Measurements from ENCODE around the gene TMEM17. TPM values are rescaled to one million over a fixed set of nuclear protein-coding genes. Genes with fewer than 3 reads are reported as not detected.

The TMEM17 gene
- total and polyA plus RNA-seq, 2 of the 13 experiments (the other 11 are each of a cell fraction or from before 2014, with no cell fraction given): 0.22 to 0.50 TPM

- 0 out of 2 replicates have a peak, but pooled peaks have one; percentile 35 for TF ChIP-seq MLXIP (CRISPR knock-in tag; IDR thresholded peaks at IDR 0.05; ENCODE audit: borderline replicate concordance)
- TF ChIP-seq SNAPC4 (CRISPR knock-in tag; IDR thresholded peaks at IDR 0.05): no peak
- TF ChIP-seq RNF219 (CRISPR knock-in tag; IDR thresholded peaks at IDR 0.05): no peak
- no peak; the same call in 1 of the 2 replicates for TF ChIP-seq LBX2 (CRISPR knock-in tag; IDR thresholded peaks at IDR 0.05; ENCODE audit: borderline replicate concordance)
- TF ChIP-seq ZBTB37 (CRISPR knock-in tag; IDR thresholded peaks at IDR 0.05): no peak
- peak; percentile 92 for TF ChIP-seq THAP7 (CRISPR knock-in tag; IDR thresholded peaks at IDR 0.05)
- peak; percentile 63 for TF ChIP-seq ZNF574 (CRISPR knock-in tag; IDR thresholded peaks at IDR 0.05)
- TF ChIP-seq DNMT3B (CRISPR knock-in tag; conservative IDR thresholded peaks at IDR 0.05): no peak
- no peak for TF ChIP-seq HNF4G (IDR thresholded peaks at IDR 0.05; ENCODE audit: borderline replicate concordance, low read depth, low read length)
- TF ChIP-seq HNF4G (CRISPR knock-in tag; IDR thresholded peaks at IDR 0.05; ENCODE audit: borderline replicate concordance, low read depth): no peak; the same call in 1 of the 2 replicates
Measured at GRCh38 chr2:62456721-62457539, 49.1 kb downstream of the TMEM17 start (continued).
